22Rv1 (cell line): ENCODE measurements around the gene CADM1.

ENCODE experiments used
- CTCF ChIP-seq: fragments of 450-650 bp; IDR thresholded peaks from 2 replicates; pipeline ENCODE4 v1.5.1; 2017; ENCODE audit warnings: mild to moderate bottlenecking
- ZFX ChIP-seq: fragments of 450-650 bp; IDR thresholded peaks from 2 replicates; pipeline ENCODE4 v1.6.1; 2017; ENCODE audit warnings: antibody characterized with exemption, borderline replicate concordance

GRCh38 chr11:115541518-115541917 lies 37.3 kb upstream of the CADM1 start:
- TF ChIP-seq CTCF (no peak), ZFX (no peak)
